GM10266 (cell line): ENCODE data around the gene PAPPA2.

Source experiments
- DNase-seq: peaks from one replicate; pipeline ENCODE4 v3.0.0; 2012; ENCODE audit errors: extremely low spot score
- TF ChIP-seq, protein P1 (sequence below): IDR thresholded peaks from 2 replicates; pipeline ENCODE4 v1.5.1; 2012; ENCODE audit warnings: mild to moderate bottlenecking, low read depth; ENCODE audit not compliant: control insufficient read depth, insufficient read depth; ENCODE audit errors: missing control alignments

Gene PAPPA2

DNA sequence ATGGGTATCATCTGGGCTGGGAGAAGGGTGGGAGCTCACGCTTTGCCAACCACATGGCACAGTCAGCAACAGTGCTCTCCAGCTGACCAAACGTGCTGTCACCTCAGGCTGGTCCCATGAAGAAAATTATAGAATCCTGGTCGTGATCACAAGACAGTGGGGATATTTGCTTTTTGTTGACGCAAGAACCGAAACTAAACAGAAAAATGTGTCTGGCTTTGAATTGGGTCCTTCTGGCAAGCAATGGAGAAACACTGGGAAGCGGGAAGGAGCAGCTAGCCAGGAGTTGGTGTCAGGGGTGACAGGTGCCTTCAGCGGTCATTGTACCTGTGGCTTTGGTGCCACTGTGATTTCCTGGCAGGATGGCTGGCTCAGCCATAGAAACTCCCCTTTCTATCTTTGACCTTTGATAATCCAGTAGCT, 304.8 kb downstream of the PAPPA2 start:
- TF ChIP-seq, protein P1, sequence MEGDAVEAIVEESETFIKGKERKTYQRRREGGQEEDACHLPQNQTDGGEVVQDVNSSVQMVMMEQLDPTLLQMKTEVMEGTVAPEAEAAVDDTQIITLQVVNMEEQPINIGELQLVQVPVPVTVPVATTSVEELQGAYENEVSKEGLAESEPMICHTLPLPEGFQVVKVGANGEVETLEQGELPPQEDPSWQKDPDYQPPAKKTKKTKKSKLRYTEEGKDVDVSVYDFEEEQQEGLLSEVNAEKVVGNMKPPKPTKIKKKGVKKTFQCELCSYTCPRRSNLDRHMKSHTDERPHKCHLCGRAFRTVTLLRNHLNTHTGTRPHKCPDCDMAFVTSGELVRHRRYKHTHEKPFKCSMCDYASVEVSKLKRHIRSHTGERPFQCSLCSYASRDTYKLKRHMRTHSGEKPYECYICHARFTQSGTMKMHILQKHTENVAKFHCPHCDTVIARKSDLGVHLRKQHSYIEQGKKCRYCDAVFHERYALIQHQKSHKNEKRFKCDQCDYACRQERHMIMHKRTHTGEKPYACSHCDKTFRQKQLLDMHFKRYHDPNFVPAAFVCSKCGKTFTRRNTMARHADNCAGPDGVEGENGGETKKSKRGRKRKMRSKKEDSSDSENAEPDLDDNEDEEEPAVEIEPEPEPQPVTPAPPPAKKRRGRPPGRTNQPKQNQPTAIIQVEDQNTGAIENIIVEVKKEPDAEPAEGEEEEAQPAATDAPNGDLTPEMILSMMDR: no peak
- no peak for DNase-seq

DNA sequence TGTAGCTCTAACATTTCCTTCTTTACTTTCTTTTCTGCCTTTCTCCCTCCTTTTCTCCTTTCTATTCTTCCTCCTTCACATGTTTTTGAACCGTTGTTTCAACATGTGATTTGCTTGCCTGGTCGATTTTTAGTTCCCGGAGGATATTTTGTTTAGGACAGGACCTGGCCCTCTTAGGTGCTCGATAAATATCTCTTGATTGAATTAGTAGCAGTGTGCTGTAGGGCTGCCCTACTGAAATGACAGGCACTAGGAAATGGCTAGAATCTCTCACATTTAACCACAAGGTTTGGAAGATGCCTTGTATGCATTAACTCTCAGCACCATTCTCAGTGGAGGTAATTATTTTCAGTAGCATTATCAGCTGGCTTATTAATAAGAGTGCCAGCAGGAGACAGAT, 305.6 kb downstream of the PAPPA2 start:
- TF ChIP-seq, protein P1: no peak
- DNase-seq: no peak

DNA sequence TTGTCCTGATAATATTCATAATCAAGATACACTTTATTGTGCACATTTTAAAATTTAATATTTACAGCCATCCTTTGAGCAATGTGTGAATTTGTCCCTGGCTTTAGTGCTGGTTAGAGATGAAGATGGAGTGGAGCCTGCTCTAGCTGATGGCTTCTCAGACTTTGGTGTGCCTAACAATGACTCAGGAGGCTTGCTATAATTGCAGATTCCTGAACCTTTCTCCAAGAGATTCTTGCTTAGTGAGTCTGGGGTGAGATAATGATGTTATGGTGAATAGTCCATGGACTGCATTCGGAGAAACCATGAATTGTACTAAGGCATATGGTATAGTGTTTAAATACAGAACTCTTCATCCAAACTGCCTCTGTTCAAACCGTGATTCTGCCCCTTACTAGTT, 307.1 kb downstream of the PAPPA2 start:
- TF ChIP-seq, protein P1: no peak
- DNase-seq: no peak

DNA sequence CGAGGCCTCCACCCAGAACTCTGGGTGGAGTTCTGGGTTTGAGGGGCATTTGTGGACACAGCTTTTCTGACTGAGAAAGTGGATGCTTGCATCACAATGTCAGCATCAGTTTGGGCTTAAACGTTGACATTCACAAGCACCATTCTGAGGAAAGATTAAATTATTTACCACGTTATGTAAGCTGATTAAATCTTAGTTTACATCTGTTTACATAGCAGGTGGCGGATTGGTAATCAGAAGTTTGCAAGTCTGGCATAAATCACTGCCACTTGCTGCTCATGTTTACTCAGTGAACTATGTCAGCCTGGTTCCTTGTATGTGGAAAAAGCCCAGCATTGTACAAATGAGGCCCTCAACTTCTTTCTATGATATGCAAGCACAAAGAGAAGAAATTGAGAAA, 310.1 kb downstream of the PAPPA2 start:
- TF ChIP-seq, protein P1: no peak
- DNase-seq: no peak

DNA sequence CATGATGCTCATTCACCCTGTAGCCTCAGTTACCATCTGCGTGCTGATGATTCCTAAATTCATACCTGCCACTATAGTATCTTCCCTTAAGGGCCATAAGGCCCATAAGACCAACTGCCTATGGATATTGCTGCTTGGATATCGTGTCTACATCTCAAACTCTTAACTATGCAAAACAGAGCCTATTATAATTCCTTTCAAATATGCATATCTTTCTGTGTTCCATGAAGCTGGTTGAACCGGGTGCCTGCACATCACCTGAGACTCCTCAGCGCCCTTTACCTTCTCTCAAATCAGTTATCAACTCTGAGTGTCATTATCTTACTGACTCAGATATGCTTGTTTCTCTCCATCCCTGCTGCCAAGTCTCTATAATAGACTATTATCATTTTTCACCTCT, 311.2 kb downstream of the PAPPA2 start:
- TF ChIP-seq, protein P1: no peak
- DNase-seq: no peak

DNA sequence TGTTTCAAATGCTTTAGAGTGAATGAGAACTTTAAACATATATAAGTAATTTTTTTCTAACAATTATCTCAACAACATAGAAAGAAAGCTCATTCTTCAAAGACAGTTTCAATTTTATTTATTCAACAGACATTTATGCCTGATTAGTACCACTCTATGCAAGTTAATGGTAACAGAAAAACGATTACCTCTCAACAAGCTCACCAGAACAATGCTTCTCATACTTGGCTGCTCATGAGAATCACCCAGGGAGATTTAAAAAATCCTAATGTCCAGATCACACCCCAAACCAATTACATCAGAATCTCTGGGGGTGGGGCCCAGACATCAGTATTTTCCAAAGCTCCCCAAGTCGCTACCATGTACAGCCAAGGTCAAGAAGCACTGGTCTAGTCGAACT, 312.4 kb downstream of the PAPPA2 start:
- TF ChIP-seq, protein P1: no peak
- no peak for DNase-seq

DNA sequence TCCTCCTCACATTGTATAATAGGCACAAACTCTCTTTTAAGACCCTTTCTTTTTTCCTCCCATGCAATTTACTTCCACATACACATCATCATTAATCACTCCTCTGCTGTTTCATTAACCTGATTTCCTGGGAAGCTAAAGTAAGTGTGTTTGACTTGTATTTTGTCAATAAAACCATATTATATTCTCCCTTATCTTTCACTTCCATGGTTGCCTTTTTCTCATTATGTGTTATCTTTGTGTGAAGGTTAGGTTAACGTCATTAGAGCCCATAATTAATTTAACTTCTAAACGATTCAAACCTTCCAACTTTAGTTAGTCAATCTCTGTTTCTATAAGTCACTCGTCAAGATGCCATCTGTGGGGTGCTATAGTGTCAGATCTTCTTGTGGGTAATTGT, 313.0 kb downstream of the PAPPA2 start:
- TF ChIP-seq, protein P1: no peak
- no peak for DNase-seq
